PC-3 (cell line): Measurements from ENCODE around the gene CPEB1.

ENCODE experiments used
- CTCF ChIP-seq: fragments of 300-600 bp; sonication (generic); conservative IDR thresholded peaks from 2 replicates; pipeline ENCODE4 v1.5.1; 2017; ENCODE audit warnings: antibody characterized with exemption, low read depth, mild to moderate bottlenecking, low read length
- EZH2 ChIP-seq: fragments of 300-600 bp; sonication (generic); IDR thresholded peaks from one replicate; pipeline ENCODE4 v1.6.1; 2017; ENCODE audit warnings: antibody characterized with exemption, mild to moderate bottlenecking, low read length; ENCODE audit not compliant: unreplicated experiment

- no peak for TF ChIP-seq CTCF
- TF ChIP-seq EZH2 = no peak
Observed at GRCh38 chr15:82536409-82537350, 110.5 kb downstream of the CPEB1 start.
